Measurements from ENCODE around the gene NAGA. TPM values are rescaled to one million over a fixed set of nuclear protein-coding genes. Genes with fewer than 3 reads are reported as not detected.
"Not testable (repeated sequence)": the region's sequence is repeated elsewhere in the genome, so short reads cannot be mapped to it uniquely, and the experiment has no call there.

NAGA gene
- 13.4 TPM for total RNA-seq
- long read RNA-seq, transcript NAGA-202 (10 exons, 1,869 nt) = minor isoform, 6 of 29 reads
- long read RNA-seq, transcript NAGA-201 (9 exons, 3,694 nt) = major isoform, 10 of 29 reads
- long read RNA-seq, partial matches to known transcripts = 8 of 29 reads
- long read RNA-seq, other reads (novel, unspliced or antisense) = 3 of 29 reads

GRCh38 chr22:42070517-42071422 lies at the start of gene NAGA:
TSS of gene NAGA (minus strand) at chr22:42070812. CDS start at chr22:42070297, 515 bp downstream.
- intact Hi-C loops (cut with micrococcal nuclease) = no loop called here
- ATAC-seq (peak; percentile 94), DNase-seq (peak; percentile 98)

- DNase-seq (no peak), ATAC-seq (no peak)
- intact Hi-C loops (cut with micrococcal nuclease) = no loop called here
These were observed 46.3 kb upstream of the NAGA start for GRCh38 chr22:42116848-42117424.

GRCh38 chr22:42115420-42115830 lies 44.8 kb upstream of the NAGA start:
- ATAC-seq; intact Hi-C loops (cut with micrococcal nuclease); DNase-seq: not testable (repeated sequence)

- no peak for DNase-seq
- no peak for ATAC-seq
- intact Hi-C loops (cut with micrococcal nuclease) = no loop called here
These were observed 44.1 kb upstream of the NAGA start for GRCh38 chr22:42114721-42115120.

GRCh38 chr22:42112793-42113192 lies 42.2 kb upstream of the NAGA start:
- intact Hi-C loops (cut with micrococcal nuclease); DNase-seq; ATAC-seq: not testable (repeated sequence)

GRCh38 chr22:42111798-42112197 lies 41.2 kb upstream of the NAGA start:
- no peak for ATAC-seq
- DNase-seq = no peak
- intact Hi-C loops (cut with micrococcal nuclease) = no loop called here

- DNase-seq (no peak), ATAC-seq (no peak)
- intact Hi-C loops (cut with micrococcal nuclease) = no loop called here
These were observed 38.2 kb upstream of the NAGA start for GRCh38 chr22:42108848-42109247.

- intact Hi-C loops (cut with micrococcal nuclease); ATAC-seq; DNase-seq: not testable (repeated sequence)
These were observed 33.8 kb upstream of the NAGA start for GRCh38 chr22:42104332-42104860.

GRCh38 chr22:42101199-42101598 lies 30.6 kb upstream of the NAGA start:
- DNase-seq (no peak), ATAC-seq (no peak)
- intact Hi-C loops (cut with micrococcal nuclease) = no loop called here

- intact Hi-C loops (cut with micrococcal nuclease) = no loop called here
- no peak for DNase-seq
These were observed 20.8 kb upstream of the NAGA start for GRCh38 chr22:42091455-42091782.

GRCh38 chr22:42090596-42091454 lies 20.2 kb upstream of the NAGA start, which contains the start of gene NDUFA6:
TSS of gene NDUFA6 (minus strand) at chr22:42090772. CDS start at chr22:42090744, 28 bp downstream.
- DNase-seq (peak; percentile 99), ATAC-seq (peak; percentile 96)
- intact Hi-C loops (cut with micrococcal nuclease) = no loop called here

More at GRCh38 chr22:42091455-42091782, 20.8 kb upstream of the NAGA start:
- ATAC-seq = peak; percentile 2

- ATAC-seq (no peak), DNase-seq (no peak)
- intact Hi-C loops (cut with micrococcal nuclease) = no loop called here
These were observed 15.4 kb upstream of the NAGA start for GRCh38 chr22:42086051-42086450.

GRCh38 chr22:42084874-42085273 lies 14.3 kb upstream of the NAGA start:
- intact Hi-C loops (cut with micrococcal nuclease) = no loop called here
- ATAC-seq (no peak), DNase-seq (no peak)

GRCh38 chr22:42083119-42083518 lies 12.5 kb upstream of the NAGA start:
- intact Hi-C loops (cut with micrococcal nuclease) = no loop called here
- no peak for DNase-seq
- ATAC-seq = no peak

- intact Hi-C loops (cut with micrococcal nuclease) = no loop called here
- DNase-seq = no peak
- peak; percentile 5 for ATAC-seq
These were observed 9.7 kb upstream of the NAGA start for GRCh38 chr22:42080287-42080686.

- ATAC-seq = peak; percentile 92
- intact Hi-C loops (cut with micrococcal nuclease) = no loop called here
- DNase-seq = peak; percentile 100
These were observed 9.0 kb upstream of the NAGA start, which contains the start of gene SMDT1 for GRCh38 chr22:42079319-42080251. TSS of gene SMDT1 (plus strand) at chr22:42079700. CDS start at chr22:42079769, 69 bp downstream.

GRCh38 chr22:42078469-42079318 lies 8.1 kb upstream of the NAGA start:
- no peak for DNase-seq
- ATAC-seq = peak; percentile 21
- intact Hi-C loops (cut with micrococcal nuclease) = no loop called here
